ENCODE results near the gene RAB6B. TPM values are rescaled to one million over a fixed set of nuclear protein-coding genes. Genes with fewer than 3 reads are reported as not detected.

RAB6B gene
- total and polyA plus RNA-seq, 2 of the 4 experiments (the other 2 are of a cell fraction) = 0.18 to 1.2 TPM

DNA sequence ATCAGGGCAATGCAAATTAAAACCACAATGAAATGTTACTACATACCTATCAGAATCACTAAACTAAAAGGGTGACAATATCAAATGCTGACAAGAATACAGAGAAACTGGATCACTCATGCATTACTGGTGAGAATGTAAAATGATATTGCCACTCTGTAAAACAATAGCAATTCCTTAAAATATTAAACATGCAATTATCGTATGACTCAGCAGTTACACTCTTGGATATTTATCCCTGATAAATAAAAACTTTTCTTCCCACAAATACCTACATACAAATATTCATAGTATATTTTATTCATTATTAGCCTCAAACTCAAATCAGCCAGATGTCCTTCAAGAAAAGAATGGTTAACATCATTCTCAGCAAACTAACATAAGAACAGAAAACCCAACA is 25.9 kb upstream of the RAB6B start:
- Histone ChIP-seq H2BK15ac (ENCODE audit: low read depth, low read length) (no peak overlapping the region), H2BK120ac (ENCODE audit: low read depth, low read length) (no peak overlapping the region), H3K9ac (ENCODE audit: low read depth, low read length) (no peak overlapping the region), H3K4me2 (ENCODE audit: low read depth, low read length) (no peak overlapping the region), H2AK5ac (ENCODE audit: low read depth, low read length) (no peak overlapping the region), H2AFZ (replicated peaks; ENCODE audit: low read length, poor library complexity) (no peak overlapping the region), H3K27ac (ENCODE audit: insufficient read depth, low read length) (no peak overlapping the region), H3K14ac (replicated peaks; ENCODE audit: low read depth, low read length) (no peak overlapping the region), H3K27me3 (ENCODE audit: control insufficient read depth, insufficient read depth, low read length) (peaks cover 3% of the 10 kb centered on the region), H3K9me3 (ENCODE audit: control insufficient read depth, insufficient read depth, low read length) (no peaks in the 10 kb centered on the region), H2BK20ac (ENCODE audit: low read depth, low read length) (no peak overlapping the region), H3K4ac (ENCODE audit: low read depth, low read length) (no peak overlapping the region), H3K9me1 (ENCODE audit: insufficient read depth, low read length) (no peaks in the 10 kb centered on the region), H3K4me3 (ENCODE audit: insufficient read depth, low read depth, low read length) (no peak overlapping the region), H3K18ac (ENCODE audit: low read depth, low read length) (no peak overlapping the region), H4K91ac (ENCODE audit: insufficient read depth, low read depth, low read length) (no peak overlapping the region), H3K23ac (ENCODE audit: low read depth, low read length) (no peak overlapping the region), H2BK5ac (ENCODE audit: low read depth, low read length, poor library complexity, severe bottlenecking) (no peak overlapping the region), H4K20me1 (ENCODE audit: insufficient read depth, low read length) (no peaks in the 10 kb centered on the region), H2AK9ac (replicated peaks; ENCODE audit: low read depth, low read length, poor library complexity) (no peak overlapping the region), H4K8ac (ENCODE audit: low read depth in 2 of 2, low read length in 2 of 2) (no peak overlapping the region), H3K4me1 (ENCODE audit: control insufficient read depth, insufficient read depth, low read length) (no peaks in the 10 kb centered on the region), H3K36me3 (ENCODE audit: control insufficient read depth, insufficient read depth, low read length) (no peaks in the 10 kb centered on the region), H4K5ac (ENCODE audit: low read depth, low read length) (no peak overlapping the region), H3K56ac (ENCODE audit: extremely low read depth, insufficient read depth, low read length) (no peak overlapping the region), H3K79me1 (ENCODE audit: low read depth in 1 of 2, low read length in 2 of 2) (no peaks in the 10 kb centered on the region)
- intact Hi-C loops (cut with micrococcal nuclease) (no loop called here), dilution Hi-C loops (cut with HindIII; ENCODE audit: low sequenced_read_pairs, unreplicated experiment) (no loop called here), in situ Hi-C loops (cut with MboI; ENCODE audit: low sequenced_read_pairs) (loop anchor here (10.0 kb wide), 1 partner anchor 107 kb away; no protein-coding TSS in a partner anchor)
- TF ChIP-seq POLR2A (IDR thresholded peaks at IDR 0.05; ENCODE audit: low read depth, low read length) = no peak
- TF ChIP-seq NFE2L2 (IDR thresholded peaks at IDR 0.05; ENCODE audit: low read depth, low read length) = peak; percentile 59; the same call in 1 of the 2 replicates
- TF ChIP-seq BHLHE40 (IDR thresholded peaks at IDR 0.05; ENCODE audit: low read depth, low read length) = no peak
- BruUV-seq (replicated peaks) = no TSS peak
- ChIA-PET CTCF (no interaction called here), POLR2A (ENCODE audit: unreplicated experiment) (no interaction called here)
- DNase-seq = no peak
- no CpG with 5 or more reads among the region's 1 CpG for WGBS, 2 experiments (ENCODE audit: extremely low coverage in 2 of 2, insufficient read length in 1 of 2)
- no peak for ATAC-seq (ENCODE audit: low read depth)
